Keratinocyte (primary cell): ENCODE results near the gene STON1.

Source experiments
- CTCF ChIP-seq, 3 experiments: IDR thresholded peaks in 1 of 3; conservative IDR thresholded peaks in 1 of 3; optimal IDR thresholded peaks in 1 of 3; 2 replicates in 2 of 3; 3 replicates in 1 of 3; pipeline versions ENCODE3 to v1.5.1; 2011; ENCODE audit warnings: low read length in 3 of 3, mild to moderate bottlenecking in 3 of 3, moderate library complexity in 2 of 3, control low read depth in 1 of 3, inconsistent platforms in 1 of 3; ENCODE audit not compliant: insufficient read depth in 2 of 3; ENCODE audit errors: extremely low read depth in 1 of 3
- EZH2 ChIP-seq: IDR thresholded peaks from one replicate; pipeline ENCODE4 v1.6.1; 2012; ENCODE audit warnings: inconsistent platforms, mild to moderate bottlenecking, low read length, moderate library complexity

DNA sequence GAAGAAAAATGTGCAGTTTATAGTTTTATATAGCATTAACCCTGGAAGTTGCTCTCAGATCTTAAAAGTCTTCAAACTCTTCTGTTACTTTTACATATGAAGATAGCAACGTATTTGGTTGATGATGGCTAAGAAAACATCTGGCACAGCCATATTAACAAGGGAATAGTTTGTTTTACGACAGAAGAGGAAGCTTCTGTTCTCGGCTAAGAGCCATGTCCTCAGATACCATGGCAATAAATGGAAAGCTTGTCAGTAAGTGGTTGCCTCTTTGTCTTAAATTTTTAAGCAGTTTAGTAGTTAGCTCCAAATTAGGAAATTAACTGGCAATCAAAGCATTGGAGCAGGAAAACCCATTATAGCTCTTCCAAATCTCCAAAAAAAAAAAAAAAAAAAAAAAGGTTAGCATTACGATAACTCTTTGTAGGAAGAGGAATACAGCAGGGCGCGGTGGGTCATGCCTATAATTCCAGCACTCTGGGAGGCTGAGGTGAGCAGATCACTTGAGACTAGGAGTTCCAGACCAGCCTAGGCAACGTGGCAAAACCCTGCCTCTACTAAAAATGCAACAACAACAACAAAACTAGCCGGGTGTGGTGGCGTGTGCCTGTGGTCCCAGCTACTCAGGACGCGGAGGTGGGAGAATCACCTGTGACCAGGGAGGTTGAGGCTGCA lies 4.5 kb upstream of the STON1 start:
- TF ChIP-seq CTCF (optimal IDR thresholded peaks at IDR 0.05 in 1 of 3, IDR thresholded peaks at IDR 0.05 in 1 of 3, conservative IDR thresholded peaks at IDR 0.05 in 1 of 3; ENCODE audit: extremely low read depth in 1 of 3, insufficient read depth in 2 of 3, low read length in 3 of 3) (no peak), EZH2 (no peak)
